GM19372 (cell line): ENCODE data around the gene UBLCP1.
A peak's percentile ranks its signal among the peaks of the same experiment; 100 is the strongest.
"Not testable (repeated sequence)": the region's sequence is repeated elsewhere in the genome, so short reads cannot be mapped to it uniquely, and the experiment has no call there.

Experiments
- ATAC-seq: cut with Tn5 transposase; IDR thresholded peaks from one replicate; pipeline ENCODE4 v1.9.1; 2021; ENCODE audit warnings: mild to moderate bottlenecking, low read depth, moderate library complexity; ENCODE audit not compliant: unreplicated experiment

UBLCP1 gene

GRCh38 chr5:159262859-159263568 is at the start of gene UBLCP1:
Gene UBLCP1 (plus strand): TSS chr5:159263290. CDS start chr5:159268916, 5,626 bp downstream.
- peak; percentile 86 for ATAC-seq

DNA sequence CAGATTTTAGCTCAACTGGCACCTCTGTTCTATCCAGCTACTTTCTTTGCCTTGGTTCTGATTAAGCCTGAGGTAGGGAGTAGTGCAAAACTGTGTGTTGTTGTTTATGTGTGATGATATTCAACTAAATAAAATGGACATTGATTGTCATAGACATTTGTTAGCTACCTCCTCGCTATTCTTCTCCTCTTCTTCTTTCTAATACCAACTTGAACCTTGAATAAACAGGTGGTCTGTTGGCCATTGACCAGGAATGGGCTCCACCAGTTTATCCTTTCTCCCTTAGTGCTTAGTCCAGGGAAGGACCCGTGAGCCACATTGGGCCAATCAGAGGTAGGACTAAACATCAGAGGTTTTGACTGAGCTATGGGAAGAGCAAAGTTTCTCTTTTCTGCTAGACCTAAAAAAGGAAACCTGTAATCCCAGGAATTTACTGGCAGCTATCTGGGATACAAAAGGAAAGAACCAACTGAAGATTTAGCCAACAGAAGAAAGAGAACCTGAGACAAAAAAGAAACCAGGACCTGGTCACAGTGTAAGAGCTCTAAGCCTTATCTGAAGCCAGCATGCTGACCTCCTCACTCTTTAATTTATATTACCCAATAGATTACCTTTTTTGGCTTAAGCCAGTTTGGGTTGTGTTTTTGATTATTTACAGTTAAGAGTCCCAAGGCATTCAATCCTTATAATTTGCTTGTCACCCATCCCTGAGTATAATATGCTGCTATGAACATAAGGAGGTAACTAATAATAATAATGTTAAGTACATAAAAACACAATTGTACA is 48.4 kb upstream of the UBLCP1 start:
- no peak for ATAC-seq

DNA sequence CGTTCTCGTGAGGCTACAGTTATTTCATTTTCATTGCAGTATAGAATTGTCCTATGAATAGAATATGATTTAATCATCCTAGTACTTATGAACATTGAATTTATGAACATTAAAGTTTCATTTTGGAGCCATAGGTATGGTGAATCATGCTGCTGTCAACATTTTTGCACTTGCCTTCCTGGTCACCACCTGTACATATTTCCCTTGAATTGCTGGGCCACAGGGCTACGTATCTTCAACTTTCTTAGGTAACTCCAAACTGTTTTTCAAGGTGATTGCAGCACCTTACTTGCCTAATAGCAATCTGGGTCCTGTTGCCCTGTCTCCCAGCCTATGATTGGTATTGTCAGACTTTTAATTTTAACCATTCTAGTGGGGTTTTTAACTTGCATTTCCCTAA is 47.2 kb upstream of the UBLCP1 start:
- ATAC-seq: no peak

DNA sequence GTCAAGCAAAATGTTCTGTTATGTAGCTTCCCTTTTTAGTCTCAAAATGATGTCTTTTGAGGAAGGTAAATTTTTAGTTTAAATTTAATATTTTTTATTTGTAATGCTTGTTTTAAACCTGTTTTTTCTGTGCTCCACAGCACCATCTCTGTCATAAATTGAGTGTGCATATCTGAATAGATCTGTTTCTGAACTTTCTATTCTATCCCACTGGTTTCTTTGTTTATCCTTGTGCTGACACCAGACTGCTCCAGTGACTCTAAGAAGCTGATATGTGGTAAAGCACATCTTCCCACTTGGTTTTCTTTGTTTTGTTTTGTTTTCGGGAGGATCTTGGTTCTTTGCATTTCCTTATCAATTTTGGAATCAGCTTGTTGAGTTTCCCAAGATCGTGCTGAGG is 46.6 kb upstream of the UBLCP1 start:
- ATAC-seq: no peak

DNA sequence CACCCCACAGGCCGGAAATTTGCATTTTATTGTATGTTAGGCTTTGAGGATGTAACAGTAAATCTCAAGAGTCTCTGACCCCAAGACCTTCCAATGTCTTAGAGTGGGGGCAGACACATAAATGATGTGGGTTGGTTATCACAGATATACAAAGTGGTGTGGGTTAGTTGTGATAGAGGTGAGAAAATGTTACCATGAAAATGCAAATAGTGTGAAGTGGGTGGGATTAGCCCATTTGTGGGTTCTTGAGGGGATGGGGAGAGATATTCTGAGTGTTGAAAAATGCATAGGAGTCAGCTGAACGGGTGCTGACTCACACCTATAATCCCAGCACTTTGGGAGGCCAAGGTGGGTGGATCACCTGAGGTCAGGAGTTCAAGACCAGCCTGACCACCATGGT is 45.9 kb upstream of the UBLCP1 start:
- no peak for ATAC-seq

GRCh38 chr5:159218595-159219023 is 44.5 kb upstream of the UBLCP1 start:
- no peak for ATAC-seq

- ATAC-seq: no peak
These were observed 42.9 kb upstream of the UBLCP1 start for GRCh38 chr5:159220206-159220605.

DNA sequence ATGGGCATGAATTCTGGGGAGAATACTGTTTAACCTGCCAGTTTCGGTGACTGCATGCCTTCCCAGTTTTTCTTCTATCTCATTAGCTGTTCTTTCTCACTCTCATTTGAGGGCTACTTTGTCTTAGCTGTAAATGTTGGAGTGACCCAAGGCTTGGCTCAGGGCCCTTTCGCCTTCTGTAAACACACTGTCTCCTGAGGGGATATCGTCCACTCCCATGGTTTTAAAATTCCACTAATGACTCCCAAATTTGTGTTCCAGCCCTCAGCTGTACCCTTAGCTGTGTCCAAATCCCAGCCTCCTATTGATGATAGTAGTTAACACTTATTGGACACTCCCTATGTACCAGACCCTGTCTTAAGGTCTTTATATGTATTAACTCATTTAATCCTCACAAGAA is 39.6 kb upstream of the UBLCP1 start:
- ATAC-seq: no peak

DNA sequence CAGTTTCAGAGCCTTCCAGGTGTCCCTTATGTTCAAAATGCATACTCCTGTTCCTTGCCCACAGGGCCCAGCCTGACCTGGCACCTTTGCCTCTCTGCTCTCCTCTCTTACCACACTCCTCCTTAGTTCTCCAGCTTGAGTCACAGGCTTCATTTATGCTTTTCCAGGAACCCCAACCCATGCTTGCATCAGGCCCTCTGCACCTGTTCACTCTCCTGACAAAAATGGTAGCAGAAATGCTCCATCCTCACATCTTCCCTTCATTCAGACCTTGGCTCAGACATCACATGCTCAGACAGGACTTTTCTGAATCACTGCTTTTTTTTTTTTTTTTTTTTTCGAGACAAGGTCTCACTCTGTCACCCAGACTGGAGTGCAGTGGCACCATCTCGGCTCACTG is 38.6 kb upstream of the UBLCP1 start:
- no peak for ATAC-seq

DNA sequence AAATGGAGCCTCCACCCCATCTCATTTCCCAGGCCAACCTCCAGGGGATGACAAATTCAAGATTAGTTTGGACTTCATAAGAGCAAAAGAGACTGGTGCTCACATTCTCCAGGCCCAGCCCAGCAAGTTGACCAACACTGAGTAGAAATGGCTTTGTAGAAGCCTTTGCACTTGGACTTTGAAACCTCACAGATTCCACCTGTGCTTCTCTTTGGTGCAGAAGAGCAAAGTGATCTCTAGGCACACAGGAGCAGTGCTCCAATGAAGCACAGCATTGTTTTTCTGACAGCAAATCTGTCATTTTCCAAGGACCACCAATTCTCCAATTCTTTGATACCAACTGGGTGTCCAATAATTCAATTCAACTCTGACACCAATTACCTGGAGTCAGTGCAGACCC is 36.6 kb upstream of the UBLCP1 start:
- no peak for ATAC-seq

DNA sequence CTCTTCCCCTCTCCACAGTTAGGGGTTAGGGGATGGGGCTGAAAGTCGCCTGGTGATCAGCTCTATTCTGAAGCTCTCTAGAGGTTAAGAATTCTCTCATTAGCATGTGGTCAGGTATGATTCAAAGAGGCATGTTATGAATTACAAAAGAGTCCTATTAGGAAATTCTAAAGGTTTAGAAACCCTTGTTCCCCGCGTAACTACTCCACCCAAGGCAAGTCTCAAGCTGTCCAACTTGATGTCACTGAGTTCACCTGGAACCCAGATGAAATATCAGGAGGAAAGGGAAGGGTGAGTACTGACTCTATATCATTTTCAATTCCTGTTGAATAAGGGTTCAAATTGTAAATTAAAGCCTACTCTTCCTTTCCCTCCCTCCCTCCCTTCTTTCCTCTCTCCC is 35.6 kb upstream of the UBLCP1 start:
- no peak for ATAC-seq

DNA sequence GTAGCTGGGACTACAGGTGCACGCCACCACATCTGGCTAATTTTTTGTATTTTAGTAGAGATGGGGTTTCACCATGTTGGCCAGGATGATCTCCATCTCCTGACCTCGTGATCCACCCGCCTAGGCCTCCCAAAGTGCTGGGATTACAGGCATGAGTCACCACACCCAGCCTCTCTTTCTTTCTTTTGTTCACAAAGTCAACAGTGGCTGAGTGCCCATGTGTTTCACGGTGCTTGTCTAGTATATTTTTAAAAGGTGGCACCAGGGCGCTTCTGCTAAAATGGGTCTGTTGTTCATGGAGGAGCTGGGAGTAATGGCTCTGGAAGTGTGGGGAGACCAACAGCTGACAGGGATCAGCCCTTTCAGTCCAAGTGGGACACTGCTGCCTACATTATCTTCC is 35.0 kb upstream of the UBLCP1 start:
- ATAC-seq: not testable (repeated sequence)

GRCh38 chr5:159230657-159231056 is 32.4 kb upstream of the UBLCP1 start:
- no peak for ATAC-seq

- no peak for ATAC-seq
These were observed 31.9 kb upstream of the UBLCP1 start for GRCh38 chr5:159231167-159231566.

- not testable (repeated sequence) for ATAC-seq
These were observed 27.1 kb upstream of the UBLCP1 start for GRCh38 chr5:159235871-159236520.

DNA sequence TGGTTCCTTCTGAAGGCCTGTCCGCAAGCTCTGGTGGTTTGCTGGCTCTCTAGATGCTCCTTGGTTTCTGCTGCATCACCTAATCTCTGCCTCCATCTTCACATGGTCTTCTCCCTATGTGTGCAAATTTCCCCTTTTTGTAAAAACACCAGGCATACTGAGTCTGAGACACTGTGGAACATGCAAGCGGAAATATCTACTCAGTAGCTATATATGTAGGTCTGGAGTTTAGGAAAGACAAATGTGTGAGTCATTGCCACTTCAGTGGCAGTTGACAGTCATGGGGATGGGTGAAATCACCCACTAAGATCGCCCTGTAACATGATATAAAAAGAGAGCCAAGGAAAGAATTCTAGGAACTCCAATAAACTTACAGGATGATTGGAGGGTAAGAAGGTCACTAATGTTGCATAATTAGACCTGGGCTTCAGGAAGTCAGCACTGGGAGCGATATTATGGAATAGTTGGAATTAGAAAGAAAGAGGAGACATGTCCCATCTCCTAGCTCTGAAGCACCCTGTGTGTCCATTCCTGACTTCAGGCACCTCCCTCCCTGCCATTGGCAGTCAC is 22.7 kb upstream of the UBLCP1 start:
- no peak for ATAC-seq

- no peak for ATAC-seq
These were observed 21.0 kb upstream of the UBLCP1 start for GRCh38 chr5:159241946-159242552.

DNA sequence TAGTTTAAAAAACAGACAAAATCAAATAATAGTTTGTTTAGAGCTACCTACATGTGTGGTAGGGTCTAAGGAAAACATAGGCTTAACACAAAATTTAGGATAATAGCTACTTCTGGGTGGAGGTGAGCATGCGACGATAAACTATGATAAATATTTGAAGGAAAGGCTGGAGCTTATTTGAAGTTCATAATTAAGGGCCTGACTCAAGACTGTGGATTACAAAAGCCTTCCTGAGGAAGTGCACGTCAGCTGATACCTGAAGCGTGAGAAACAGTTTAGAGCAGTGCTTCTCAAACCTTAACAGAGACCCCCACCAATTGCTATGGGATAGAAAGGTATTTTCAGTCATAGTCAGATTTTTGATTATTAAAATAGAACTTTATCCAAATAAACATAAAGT is 20.4 kb upstream of the UBLCP1 start:
- no peak for ATAC-seq

- ATAC-seq: no peak
These were observed 19.7 kb upstream of the UBLCP1 start for GRCh38 chr5:159243385-159243784.

GRCh38 chr5:159244163-159244562 is 18.9 kb upstream of the UBLCP1 start:
- no peak for ATAC-seq

DNA sequence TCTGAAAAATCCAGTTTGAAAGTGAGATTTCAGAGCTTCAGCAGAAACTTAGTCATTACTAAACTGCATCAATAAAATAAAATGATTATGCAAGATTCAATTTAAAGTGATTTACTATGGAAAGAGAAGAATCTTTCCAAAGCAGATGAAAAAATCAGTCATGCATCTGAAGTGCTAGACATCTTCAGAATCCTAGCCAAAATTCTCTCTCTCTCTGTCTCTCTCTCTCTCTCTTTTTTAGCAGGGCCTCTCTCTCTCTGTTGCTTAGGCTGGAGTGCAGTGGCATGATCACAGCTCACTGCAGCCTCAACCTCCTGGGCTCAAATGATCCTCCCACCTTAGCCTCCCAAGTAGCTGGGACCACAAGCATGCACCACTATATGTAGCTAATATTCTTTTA is 18.2 kb upstream of the UBLCP1 start:
- no peak for ATAC-seq
